Endothelial cell of umbilical vein (primary cell): ENCODE data around the gene ARHGAP45. TPM values are rescaled to one million over a fixed set of nuclear protein-coding genes. Genes with fewer than 3 reads are reported as not detected.

ENCODE experiments used
- BruUV-seq: library from RNA; stranded (reverse); fragments of 400-500 nt; replicated peaks from 2 replicates; lab custom pipeline; 2021; lab: Mats Ljungman, UMichigan
- CTCF ChIA-PET: fragments of 300-600, 350-600 bp; sonication (Branson Sonifier 250); formaldehyde crosslinking; loops from one replicate; lab custom pipeline; 2021; ENCODE audit warnings: antibody characterized with exemption, inconsistent platforms; lab: Charles Lee
- POLR2A ChIA-PET: fragments of 300-600, 350-600 bp; sonication (Branson Sonifier 250); formaldehyde crosslinking; loops from one replicate; lab custom pipeline; 2021; ENCODE audit warnings: antibody characterized with exemption, inconsistent platforms; lab: Charles Lee
- DNase-seq: peaks from one replicate; pipeline ENCODE4 v3.0.0-alpha.2; 2011; ENCODE audit warnings: low read depth, low spot score
- FAIRE-seq: peaks from 2 replicates; lab custom pipeline; 2011; peaks lifted over from hg19 to GRCh38; lab: Jason Lieb, UNC
- H2AFZ ChIP-seq: 2 replicates; pipeline ENCODE4 v1.6.0; 2012; ENCODE audit warnings: low read depth, low read length, control low read depth, inconsistent platforms
- H3K27ac ChIP-seq: 2 replicates; pipeline ENCODE4 v1.5.1; 2011; ENCODE audit warnings: low read depth, mild to moderate bottlenecking, control low read depth, low read length, moderate library complexity; ENCODE audit not compliant: insufficient read depth
- H3K27me3 ChIP-seq, 2 experiments: 2 replicates each; pipeline versions ENCODE4 v1.6.0 to v1.6.1; 2011; ENCODE audit warnings: low read length in 2 of 2, mixed read lengths in 1 of 2; ENCODE audit not compliant: control insufficient read depth in 2 of 2, insufficient read depth in 2 of 2
- H3K36me3 ChIP-seq, 2 experiments: 2 replicates in 1 of 2; 3 replicates in 1 of 2; pipeline ENCODE4 v1.5.1; 2011; ENCODE audit warnings: low read length in 2 of 2, mild to moderate bottlenecking in 1 of 2, moderate library complexity in 1 of 2; ENCODE audit not compliant: control insufficient read depth in 2 of 2, insufficient read depth in 2 of 2; ENCODE audit errors: extremely low read depth in 1 of 2
- H3K4me1 ChIP-seq: 3 replicates; pipeline ENCODE4 v1.5.1; 2011; ENCODE audit warnings: mild to moderate bottlenecking, low read length; ENCODE audit not compliant: control insufficient read depth, insufficient read depth; ENCODE audit errors: extremely low read depth
- H3K4me2 ChIP-seq: 2 replicates; pipeline ENCODE4 v1.6.1; 2011; ENCODE audit warnings: low read length, control low read depth, mixed read lengths; ENCODE audit not compliant: insufficient read depth
- H3K4me3 ChIP-seq, 3 experiments: fragments of 200-600 bp in 1 of 3; sonication (generic), shearing (Covaris generic) in 1 of 3; replicated peaks in 1 of 3; 2 replicates each; pipeline ENCODE4 v1.5.1; 2011 to 2016; ENCODE audit warnings: control low read depth in 3 of 3, low read length in 3 of 3, mild to moderate bottlenecking in 2 of 3, inconsistent platforms in 1 of 3, low read depth in 1 of 3, moderate library complexity in 1 of 3; ENCODE audit not compliant: insufficient read depth in 1 of 3
- H3K79me2 ChIP-seq: 2 replicates; pipeline ENCODE4 v1.6.0; 2012; ENCODE audit warnings: low read length, inconsistent platforms; ENCODE audit not compliant: control insufficient read depth, insufficient read depth
- H3K9ac ChIP-seq: replicated peaks from 2 replicates; pipeline ENCODE3; 2011; ENCODE audit warnings: low read length, control low read depth; ENCODE audit not compliant: insufficient read depth; ENCODE audit errors: extremely low read depth
- H3K9me1 ChIP-seq: replicated peaks from 3 replicates; pipeline ENCODE4 v1.6.0; 2011; ENCODE audit warnings: mild to moderate bottlenecking, low read length; ENCODE audit not compliant: control insufficient read depth, insufficient read depth; ENCODE audit errors: extremely low read depth
- H3K9me3 ChIP-seq: replicated peaks from 2 replicates; pipeline ENCODE4 v1.5.1; 2012; ENCODE audit warnings: low read length, inconsistent platforms; ENCODE audit not compliant: control insufficient read depth, insufficient read depth
- H4K20me1 ChIP-seq: replicated peaks from 2 replicates; pipeline ENCODE3; 2011; ENCODE audit warnings: mild to moderate bottlenecking, low read length; ENCODE audit not compliant: control insufficient read depth, insufficient read depth; ENCODE audit errors: extremely low read depth
- EZH2 ChIP-seq: IDR thresholded peaks from 2 replicates; pipeline ENCODE4 v1.6.1; 2012; ENCODE audit warnings: borderline replicate concordance, low read depth, mild to moderate bottlenecking, moderate library complexity, low read length, inconsistent platforms; ENCODE audit not compliant: severe bottlenecking
- FOS ChIP-seq: IDR thresholded peaks from 2 replicates; pipeline ENCODE4 v1.6.1; 2011; ENCODE audit warnings: mild to moderate bottlenecking, low read length, moderate library complexity, borderline replicate concordance; ENCODE audit not compliant: insufficient read depth
- GATA2 ChIP-seq: IDR thresholded peaks from 2 replicates; pipeline ENCODE4 v1.7.0; 2011; ENCODE audit warnings: low read depth, mild to moderate bottlenecking, moderate library complexity, mixed read lengths, low read length; ENCODE audit not compliant: insufficient read length, insufficient read depth
- JUN ChIP-seq: IDR thresholded peaks from 2 replicates; pipeline ENCODE4 v1.6.1; 2011; ENCODE audit warnings: borderline replicate concordance, low read depth; ENCODE audit not compliant: insufficient read length, insufficient read depth
- MYC ChIP-seq: IDR thresholded peaks from one replicate; pipeline ENCODE4 v1.6.1; 2011; ENCODE audit warnings: mild to moderate bottlenecking, low read depth, low read length
- POLR2A ChIP-seq: IDR thresholded peaks from 2 replicates; pipeline ENCODE4 v1.6.1; 2012; ENCODE audit warnings: low read depth, mild to moderate bottlenecking, control low read depth, low read length
- POLR2AphosphoS5 ChIP-seq: IDR thresholded peaks from 2 replicates; pipeline ENCODE4 v1.6.1; 2012; ENCODE audit warnings: low read depth, mild to moderate bottlenecking, control low read depth, low read length, moderate library complexity; ENCODE audit not compliant: insufficient read depth
- dilution Hi-C: fragments of 300-500 bp; cut with MboI; formaldehyde crosslinking; loops from one replicate; pipeline ENCODE4 v1.15.0; 2019; ENCODE audit warnings: low sequenced_read_pairs; ENCODE audit not compliant: extremely low pct_ligation_motif_present
- intact Hi-C: fragments of 100-400 bp; cut with micrococcal nuclease; formaldehyde crosslinking; loops from one replicate; pipeline ENCODE4 v1.10.0; 2022
- polyA plus RNA-seq, 4 experiments: library from polyadenylated mRNA; depleted of rRNA in 3 of 4; stranded (reverse) in 3 of 4; unstranded in 1 of 4; fragments of >200 nt; gene quantifications; 2 replicates each; pipeline versions ENCODE4 v1.2.1 to v1.2.3, GENCODE V29; 2011 to 2012; ENCODE audit warnings: missing spikeins in 1 of 4
- total RNA-seq: library from RNA; stranded (reverse); gene quantifications from 2 replicates; pipeline ENCODE4 v1.2.3, GENCODE V29; 2021
- TF ChIP-seq, protein P1 (sequence below), 2 donors: IDR thresholded peaks; 1 replicate in 1 of 2; 2 replicates in 1 of 2; pipeline ENCODE4 v1.5.1; 2011; ENCODE audit warnings: low read length in 2 of 2, mild to moderate bottlenecking in 2 of 2, moderate library complexity in 2 of 2, control low read depth in 1 of 2, inconsistent platforms in 1 of 2, low read depth in 1 of 2; ENCODE audit not compliant: insufficient read depth in 1 of 2; ENCODE audit errors: extremely low read depth in 1 of 2
- TF ChIP-seq, protein P2 (sequence below): IDR thresholded peaks from 2 replicates; pipeline ENCODE4 v1.6.1; 2011; ENCODE audit not compliant: insufficient read depth, insufficient read length

Gene ARHGAP45
- total and polyA plus RNA-seq, 2 donors (not counting 3 experiments of a cell fraction or from before 2014, with no cell fraction given) = 7.5 to 10.4 TPM

DNA sequence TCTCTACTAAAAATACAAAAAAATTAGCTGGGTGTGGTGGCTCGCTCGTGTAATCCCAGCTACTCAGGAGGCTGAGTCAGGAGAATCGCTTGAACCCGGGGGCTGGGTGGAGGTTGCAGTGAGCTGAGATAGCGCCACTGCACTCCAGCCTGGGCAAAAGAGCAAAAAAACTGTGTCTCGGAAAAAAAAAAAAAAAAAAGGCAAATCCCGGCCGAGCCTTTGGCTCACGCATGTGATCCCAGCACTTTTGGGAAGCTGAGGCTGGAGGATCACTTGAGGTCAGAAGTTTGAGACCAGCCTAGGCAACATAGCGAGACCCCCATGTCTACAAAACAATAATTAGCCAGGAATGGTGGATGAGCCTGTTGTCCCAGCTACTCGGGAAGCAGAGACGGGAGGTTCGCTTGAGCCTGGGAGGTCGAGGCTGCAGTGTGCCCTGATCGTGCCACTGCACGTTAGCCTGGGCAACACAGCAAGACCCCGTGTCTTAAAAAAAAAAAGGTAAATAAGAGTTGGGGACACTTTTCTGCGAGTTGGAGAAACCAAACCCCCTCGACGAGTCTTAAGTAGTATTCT lies 36.3 kb downstream of the ARHGAP45 start:
- no peak for TF ChIP-seq JUN
- TF ChIP-seq EZH2 = no peak
- no peak for TF ChIP-seq GATA2
- TF ChIP-seq FOS = no peak
- TF ChIP-seq MYC = no peak
- TF ChIP-seq, protein P1, sequence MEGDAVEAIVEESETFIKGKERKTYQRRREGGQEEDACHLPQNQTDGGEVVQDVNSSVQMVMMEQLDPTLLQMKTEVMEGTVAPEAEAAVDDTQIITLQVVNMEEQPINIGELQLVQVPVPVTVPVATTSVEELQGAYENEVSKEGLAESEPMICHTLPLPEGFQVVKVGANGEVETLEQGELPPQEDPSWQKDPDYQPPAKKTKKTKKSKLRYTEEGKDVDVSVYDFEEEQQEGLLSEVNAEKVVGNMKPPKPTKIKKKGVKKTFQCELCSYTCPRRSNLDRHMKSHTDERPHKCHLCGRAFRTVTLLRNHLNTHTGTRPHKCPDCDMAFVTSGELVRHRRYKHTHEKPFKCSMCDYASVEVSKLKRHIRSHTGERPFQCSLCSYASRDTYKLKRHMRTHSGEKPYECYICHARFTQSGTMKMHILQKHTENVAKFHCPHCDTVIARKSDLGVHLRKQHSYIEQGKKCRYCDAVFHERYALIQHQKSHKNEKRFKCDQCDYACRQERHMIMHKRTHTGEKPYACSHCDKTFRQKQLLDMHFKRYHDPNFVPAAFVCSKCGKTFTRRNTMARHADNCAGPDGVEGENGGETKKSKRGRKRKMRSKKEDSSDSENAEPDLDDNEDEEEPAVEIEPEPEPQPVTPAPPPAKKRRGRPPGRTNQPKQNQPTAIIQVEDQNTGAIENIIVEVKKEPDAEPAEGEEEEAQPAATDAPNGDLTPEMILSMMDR (IDR thresholded peaks at IDR 0.05; ENCODE audit: extremely low read depth in 1 of 2, insufficient read depth in 1 of 2, low read depth in 1 of 2, low read length in 2 of 2) = no peak
- no peak for TF ChIP-seq POLR2A
- TF ChIP-seq, protein P2, sequence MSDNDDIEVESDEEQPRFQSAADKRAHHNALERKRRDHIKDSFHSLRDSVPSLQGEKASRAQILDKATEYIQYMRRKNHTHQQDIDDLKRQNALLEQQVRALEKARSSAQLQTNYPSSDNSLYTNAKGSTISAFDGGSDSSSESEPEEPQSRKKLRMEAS = no peak
- no peak for TF ChIP-seq POLR2AphosphoS5
- dilution Hi-C loops = no loop called here
- peaks cover 2 to 16% of the 10 kb centered on the region in 2 experiments for H3K36me3 ChIP-seq
- FAIRE-seq (no peak), DNase-seq (no peak)
- H3K9ac ChIP-seq = no peak overlapping the region
- peaks cover 31% of the 10 kb centered on the region for H3K4me1 ChIP-seq
- peaks cover 2% of the 10 kb centered on the region for H3K9me3 ChIP-seq
- H3K4me2 ChIP-seq = no peak overlapping the region
- peak overlapping the region; percentile 93 for H3K27ac ChIP-seq
- POLR2A ChIA-PET = interaction anchor here (0.7 to 1.6 kb wide), 5 partner anchors 20 to 150 kb away, joined by 3 to 4 read pairs (median 3); no protein-coding TSS in a partner anchor
- no peak overlapping the region for H3K4me3 ChIP-seq
- no peaks in the 10 kb centered on the region for H3K9me1 ChIP-seq
- H2AFZ ChIP-seq = no peak overlapping the region
- H3K79me2 ChIP-seq = peaks cover 18% of the 10 kb centered on the region
- BruUV-seq = TSS peak; percentile 71
- H4K20me1 ChIP-seq = no peaks in the 10 kb centered on the region
- no peaks in the 10 kb centered on the region for H3K27me3 ChIP-seq
- CTCF ChIA-PET = interaction anchor here (1.0 to 2.8 kb wide), 7 partner anchors 10 to 111 kb away, joined by 3 to 21 read pairs (median 4); no protein-coding TSS in a partner anchor
- intact Hi-C loops = loop anchor here (2.0 to 10.0 kb wide), 2 partner anchors 138 to 168 kb away; partner anchors contain the start of gene ATP5F1D
